Measurements from ENCODE around the gene HIGD1A. TPM values are rescaled to one million over a fixed set of nuclear protein-coding genes. Genes with fewer than 3 reads are reported as not detected.

The HIGD1A gene
- polyA plus RNA-seq, 1 donor (not counting 4 experiments of a cell fraction or from before 2014, with no cell fraction given) = 443 TPM

- H2AFZ ChIP-seq (ENCODE audit: control insufficient read depth, low read length) = no peak overlapping the region
- H3K9me1 ChIP-seq (ENCODE audit: control insufficient read depth, extremely low read depth, insufficient read depth, low read length) = no peaks in the 10 kb centered on the region
- H4K20me1 ChIP-seq (ENCODE audit: control insufficient read depth, extremely low read depth, insufficient read depth, low read length) = no peaks in the 10 kb centered on the region
- TF ChIP-seq CTCF (optimal IDR thresholded peaks at IDR 0.05 in 1 of 3, IDR thresholded peaks at IDR 0.05 in 1 of 3, conservative IDR thresholded peaks at IDR 0.05 in 1 of 3; ENCODE audit: extremely low read depth in 1 of 3, insufficient read depth in 2 of 3, low read length in 3 of 3) (no peak), EZH2 (IDR thresholded peaks at IDR 0.05; ENCODE audit: low read length) (no peak)
- H3K4me2 ChIP-seq (ENCODE audit: control insufficient read depth, extremely low read depth, insufficient read depth, low read depth, low read length) = peak overlapping the region; percentile 25
- H3K79me2 ChIP-seq (ENCODE audit: control insufficient read depth, insufficient read depth, low read length) = peaks cover 50% of the 10 kb centered on the region
- no peak for DNase-seq (ENCODE audit: low read depth, low spot score)
- dilution Hi-C loops (cut with MboI; ENCODE audit: extremely low pct_ligation_motif_present, low sequenced_read_pairs) = no loop called here
- no peaks in the 10 kb centered on the region for H3K9me3 ChIP-seq (ENCODE audit: control insufficient read depth, low read depth, low read length)
- peaks cover 2 to 4% of the 10 kb centered on the region in 2 experiments for H3K36me3 ChIP-seq (ENCODE audit: control insufficient read depth in 2 of 2, extremely low read depth in 1 of 2, insufficient read depth in 2 of 2, low read length in 2 of 2)
- no peak overlapping the region for H3K4me3 ChIP-seq (ENCODE audit: control insufficient read depth in 2 of 3, extremely low read depth in 1 of 3, insufficient read depth in 2 of 3, low read depth in 1 of 3, low read length in 3 of 3)
- H3K27ac ChIP-seq (ENCODE audit: control insufficient read depth, insufficient read depth, low read length) = no peak overlapping the region
- peaks cover 10% of the 10 kb centered on the region for H3K4me1 ChIP-seq (ENCODE audit: control insufficient read depth, extremely low read depth, insufficient read depth, low read length)
- FAIRE-seq = no peak
- no peaks in the 10 kb centered on the region for H3K27me3 ChIP-seq (ENCODE audit: control insufficient read depth, extremely low read depth, insufficient read depth, low read length)
- no peak overlapping the region for H3K9ac ChIP-seq (ENCODE audit: control insufficient read depth, extremely low read depth, insufficient read depth, low read length)
These were observed 2.5 kb downstream of the HIGD1A start for GRCh38 chr3:42801784-42802183.

- TF ChIP-seq CTCF (optimal IDR thresholded peaks at IDR 0.05 in 1 of 3, IDR thresholded peaks at IDR 0.05 in 1 of 3, conservative IDR thresholded peaks at IDR 0.05 in 1 of 3; ENCODE audit: extremely low read depth in 1 of 3, insufficient read depth in 2 of 3, low read length in 3 of 3) = no peak
- no peak for TF ChIP-seq EZH2 (IDR thresholded peaks at IDR 0.05; ENCODE audit: low read length)
- no peak overlapping the region for H2AFZ ChIP-seq (ENCODE audit: control insufficient read depth, low read length)
- dilution Hi-C loops (cut with MboI; ENCODE audit: extremely low pct_ligation_motif_present, low sequenced_read_pairs) = no loop called here
- no peak overlapping the region for H3K4me3 ChIP-seq (ENCODE audit: control insufficient read depth in 2 of 3, extremely low read depth in 1 of 3, insufficient read depth in 2 of 3, low read depth in 1 of 3, low read length in 3 of 3)
- FAIRE-seq (no peak), DNase-seq (ENCODE audit: low read depth, low spot score) (no peak)
- peaks cover 54% of the 10 kb centered on the region for H3K79me2 ChIP-seq (ENCODE audit: control insufficient read depth, insufficient read depth, low read length)
- H3K9ac ChIP-seq (ENCODE audit: control insufficient read depth, extremely low read depth, insufficient read depth, low read length) = no peak overlapping the region
- no peaks in the 10 kb centered on the region for H3K9me1 ChIP-seq (ENCODE audit: control insufficient read depth, extremely low read depth, insufficient read depth, low read length)
- no peak overlapping the region for H3K27ac ChIP-seq (ENCODE audit: control insufficient read depth, insufficient read depth, low read length)
- no peaks in the 10 kb centered on the region for H3K27me3 ChIP-seq (ENCODE audit: control insufficient read depth, extremely low read depth, insufficient read depth, low read length)
- H3K9me3 ChIP-seq (ENCODE audit: control insufficient read depth, low read depth, low read length) = no peaks in the 10 kb centered on the region
- no peak overlapping the region for H3K4me2 ChIP-seq (ENCODE audit: control insufficient read depth, extremely low read depth, insufficient read depth, low read depth, low read length)
- no peaks in the 10 kb centered on the region for H4K20me1 ChIP-seq (ENCODE audit: control insufficient read depth, extremely low read depth, insufficient read depth, low read length)
- peaks cover 10% of the 10 kb centered on the region for H3K4me1 ChIP-seq (ENCODE audit: control insufficient read depth, extremely low read depth, insufficient read depth, low read length)
- H3K36me3 ChIP-seq (ENCODE audit: control insufficient read depth in 2 of 2, extremely low read depth in 1 of 2, insufficient read depth in 2 of 2, low read length in 2 of 2) = peaks cover 2 to 4% of the 10 kb centered on the region in 2 experiments
These were observed 3.2 kb downstream of the HIGD1A start for GRCh38 chr3:42801048-42801620.
